ENCODE measurements around the gene THEM5. TPM values are rescaled to one million over a fixed set of nuclear protein-coding genes. Genes with fewer than 3 reads are reported as not detected.

Gene THEM5
- total RNA-seq, 2 experiments from 2014 or later: not detected

- Mint-ChIP-seq H3K4me3 (peak overlapping the region; percentile 30), H3K27ac (peak overlapping the region; percentile 83), H3K4me1 (peaks cover 76% of the 10 kb centered on the region), H3K9me3 (ENCODE audit: low read depth) (no peaks in the 10 kb centered on the region), H3K36me3 (ENCODE audit: low read depth) (no peaks in the 10 kb centered on the region), H3K27me3 (no peaks in the 10 kb centered on the region)
- ChIA-PET POLR2A (interaction anchor here (0.6 to 1.7 kb wide), 3 partner anchors 62 to 585 kb away, joined by 3 to 5 read pairs (median 3); partner anchors contain the start of gene CGN), CTCF (interaction anchor here (0.6 to 3.2 kb wide), 9 partner anchors 10 to 227 kb away, joined by 3 to 19 read pairs (median 4); partner anchors contain the start of gene RORC)
- ATAC-seq: peak; percentile 36
- no peak for DNase-seq
- intact Hi-C loops (cut with DNase I, micrococcal nuclease): no loop called here
These were observed 32.6 kb downstream of the THEM5 start for GRCh38 chr1:151820940-151821339.

- Mint-ChIP-seq H3K27ac (peak overlapping the region; percentile 83), H3K36me3 (ENCODE audit: low read depth) (no peaks in the 10 kb centered on the region), H3K4me1 (peaks cover 75% of the 10 kb centered on the region), H3K27me3 (no peaks in the 10 kb centered on the region), H3K9me3 (ENCODE audit: low read depth) (no peaks in the 10 kb centered on the region), H3K4me3 (peak overlapping the region; percentile 30)
- ATAC-seq (peak; percentile 71), DNase-seq (peak; percentile 75)
- intact Hi-C loops (cut with DNase I, micrococcal nuclease): no loop called here
- ChIA-PET CTCF (interaction anchor here (0.7 to 2.4 kb wide), 5 partner anchors 10 to 127 kb away, joined by 3 to 8 read pairs (median 4); no protein-coding TSS in a partner anchor), POLR2A (interaction anchor here (0.6 to 1.7 kb wide), 5 partner anchors 8 to 584 kb away, joined by 3 to 11 read pairs (median 3); partner anchors contain the start of genes CGN and TDRKH)
These were observed 33.4 kb downstream of the THEM5 start for GRCh38 chr1:151819976-151820623.

GRCh38 chr1:151819227-151819835, 34.2 kb downstream of the THEM5 start:
- POLR2A ChIA-PET: interaction anchor here (0.7 to 1.0 kb wide), 2 partner anchors 9 to 29 kb away, joined by 3 to 11 read pairs; partner anchors contain the start of gene TDRKH
- ATAC-seq: no peak
- no peaks in the 10 kb centered on the region for H3K27me3 Mint-ChIP-seq
- H3K4me1 Mint-ChIP-seq: peaks cover 78% of the 10 kb centered on the region
- DNase-seq: no peak
- no peak overlapping the region for H3K4me3 Mint-ChIP-seq
- CTCF ChIA-PET: interaction anchor here (2.1 to 2.4 kb wide), 2 partner anchors 9 to 11 kb away, joined by 8 read pairs; no protein-coding TSS in a partner anchor
- intact Hi-C loops (cut with DNase I, micrococcal nuclease): no loop called here
- peak overlapping the region; percentile 74 for H3K27ac Mint-ChIP-seq
- no peaks in the 10 kb centered on the region for H3K9me3 Mint-ChIP-seq (ENCODE audit: low read depth)
- H3K36me3 Mint-ChIP-seq (ENCODE audit: low read depth): no peaks in the 10 kb centered on the region

- Mint-ChIP-seq H3K4me3 (no peak overlapping the region), H3K27me3 (no peaks in the 10 kb centered on the region), H3K9me3 (ENCODE audit: low read depth) (no peaks in the 10 kb centered on the region), H3K36me3 (ENCODE audit: low read depth) (no peaks in the 10 kb centered on the region), H3K27ac (no peak overlapping the region), H3K4me1 (peaks cover 69% of the 10 kb centered on the region)
- DNase-seq (no peak), ATAC-seq (no peak)
- ChIA-PET POLR2A (no interaction called here), CTCF (interaction anchor here (0.7 to 1.6 kb wide), 4 partner anchors 9 to 55 kb away, joined by 3 to 4 read pairs (median 4); no protein-coding TSS in a partner anchor)
- intact Hi-C loops (cut with DNase I, micrococcal nuclease): no loop called here
These were observed 36.2 kb downstream of the THEM5 start for GRCh38 chr1:151817353-151817730.

GRCh38 chr1:151816548-151817352, 36.8 kb downstream of the THEM5 start:
- H3K27me3 Mint-ChIP-seq: no peaks in the 10 kb centered on the region
- CTCF ChIA-PET: interaction anchor here (0.7 to 1.6 kb wide), 4 partner anchors 8 to 54 kb away, joined by 3 to 4 read pairs (median 4); partner anchors contain the start of gene TDRKH
- no peak overlapping the region for H3K27ac Mint-ChIP-seq
- no peaks in the 10 kb centered on the region for H3K36me3 Mint-ChIP-seq (ENCODE audit: low read depth)
- no peak overlapping the region for H3K4me3 Mint-ChIP-seq
- ATAC-seq (no peak), DNase-seq (no peak)
- intact Hi-C loops (cut with DNase I, micrococcal nuclease): no loop called here
- peaks cover 63% of the 10 kb centered on the region for H3K4me1 Mint-ChIP-seq
- no peaks in the 10 kb centered on the region for H3K9me3 Mint-ChIP-seq (ENCODE audit: low read depth)
- POLR2A ChIA-PET: interaction anchor here (1.1 kb wide), 1 partner anchor 12 kb away, joined by 5 read pairs; no protein-coding TSS in a partner anchor

- Mint-ChIP-seq H3K9me3 (ENCODE audit: low read depth) (no peaks in the 10 kb centered on the region), H3K36me3 (ENCODE audit: low read depth) (no peaks in the 10 kb centered on the region)
- POLR2A ChIA-PET: interaction anchor here (1.1 kb wide), 1 partner anchor 13 kb away, joined by 5 read pairs; no protein-coding TSS in a partner anchor
These were observed 37.7 kb downstream of the THEM5 start for GRCh38 chr1:151815716-151816327.

GRCh38 chr1:151814971-151815545, 38.5 kb downstream of the THEM5 start:
- ATAC-seq (no peak), DNase-seq (no peak)
- H3K4me3 Mint-ChIP-seq: no peak overlapping the region
- no peaks in the 10 kb centered on the region for H3K27me3 Mint-ChIP-seq
- ChIA-PET CTCF (no interaction called here), POLR2A (no interaction called here)
- no peak overlapping the region for H3K27ac Mint-ChIP-seq
- no peaks in the 10 kb centered on the region for H3K36me3 Mint-ChIP-seq (ENCODE audit: low read depth)
- no peaks in the 10 kb centered on the region for H3K9me3 Mint-ChIP-seq (ENCODE audit: low read depth)
- H3K4me1 Mint-ChIP-seq: peaks cover 46% of the 10 kb centered on the region
- intact Hi-C loops (cut with DNase I, micrococcal nuclease): no loop called here

More at GRCh38 chr1:151815716-151816327, 37.7 kb downstream of the THEM5 start:
- H3K27me3 Mint-ChIP-seq: no peaks in the 10 kb centered on the region
- no peak for ATAC-seq
- H3K27ac Mint-ChIP-seq: peak overlapping the region; percentile 45
- intact Hi-C loops (cut with DNase I, micrococcal nuclease): no loop called here
- CTCF ChIA-PET: interaction anchor here (1.3 kb wide), 1 partner anchor 25 kb away, joined by 3 read pairs; the partner anchor contains the start of gene TDRKH
- no peak for DNase-seq
- H3K4me1 Mint-ChIP-seq: peaks cover 54% of the 10 kb centered on the region
- no peak overlapping the region for H3K4me3 Mint-ChIP-seq

- peaks cover 40% of the 10 kb centered on the region for H3K4me1 Mint-ChIP-seq
- no peak overlapping the region for H3K4me3 Mint-ChIP-seq
- DNase-seq (no peak), ATAC-seq (no peak)
- H3K36me3 Mint-ChIP-seq (ENCODE audit: low read depth): no peaks in the 10 kb centered on the region
- intact Hi-C loops (cut with DNase I, micrococcal nuclease): no loop called here
- POLR2A ChIA-PET: no interaction called here
- no peaks in the 10 kb centered on the region for H3K27me3 Mint-ChIP-seq
- CTCF ChIA-PET: no interaction called here
- H3K27ac Mint-ChIP-seq: no peak overlapping the region
- no peaks in the 10 kb centered on the region for H3K9me3 Mint-ChIP-seq (ENCODE audit: low read depth)
These were observed 39.1 kb downstream of the THEM5 start for GRCh38 chr1:151814426-151814825.

- H3K4me1 Mint-ChIP-seq: peaks cover 35% of the 10 kb centered on the region
- ChIA-PET POLR2A (no interaction called here), CTCF (no interaction called here)
- H3K27me3 Mint-ChIP-seq: no peaks in the 10 kb centered on the region
- ATAC-seq (no peak), DNase-seq (no peak)
- no peak overlapping the region for H3K4me3 Mint-ChIP-seq
- no peak overlapping the region for H3K27ac Mint-ChIP-seq
- H3K36me3 Mint-ChIP-seq (ENCODE audit: low read depth): no peaks in the 10 kb centered on the region
- intact Hi-C loops (cut with DNase I, micrococcal nuclease): no loop called here
- H3K9me3 Mint-ChIP-seq (ENCODE audit: low read depth): no peaks in the 10 kb centered on the region
These were observed 40.1 kb downstream of the THEM5 start for GRCh38 chr1:151813271-151813977.

- ChIA-PET CTCF (interaction anchor here (2.7 kb wide), 1 partner anchor 9 kb away, joined by 8 read pairs; no protein-coding TSS in a partner anchor), POLR2A (no interaction called here)
- DNase-seq (no peak), ATAC-seq (no peak)
- Mint-ChIP-seq H3K4me3 (no peak overlapping the region), H3K9me3 (ENCODE audit: low read depth) (no peaks in the 10 kb centered on the region), H3K4me1 (peaks cover 16% of the 10 kb centered on the region), H3K27me3 (no peaks in the 10 kb centered on the region), H3K27ac (no peak overlapping the region), H3K36me3 (ENCODE audit: low read depth) (no peaks in the 10 kb centered on the region)
- intact Hi-C loops (cut with DNase I, micrococcal nuclease): no loop called here
These were observed 42.3 kb downstream of the THEM5 start for GRCh38 chr1:151811181-151811580.
